Stimulated activated CD8-positive, alpha-beta memory T cell treated with anti-CD3 and anti-CD28 coated beads, Interleukin-2, amount 100 ng/mL, for 48 hours (primary cell): ENCODE measurements around the gene AK4.
"Not testable (repeated sequence)": the region's sequence is repeated elsewhere in the genome, so short reads cannot be mapped to it uniquely, and the experiment has no call there.

Source experiments
- DNase-seq, 2 donors: peaks; one replicate each; pipeline ENCODE4 v3.0.0-alpha.2; 2020; ENCODE audit warnings: low read depth in 2 of 2

The AK4 gene

DNA sequence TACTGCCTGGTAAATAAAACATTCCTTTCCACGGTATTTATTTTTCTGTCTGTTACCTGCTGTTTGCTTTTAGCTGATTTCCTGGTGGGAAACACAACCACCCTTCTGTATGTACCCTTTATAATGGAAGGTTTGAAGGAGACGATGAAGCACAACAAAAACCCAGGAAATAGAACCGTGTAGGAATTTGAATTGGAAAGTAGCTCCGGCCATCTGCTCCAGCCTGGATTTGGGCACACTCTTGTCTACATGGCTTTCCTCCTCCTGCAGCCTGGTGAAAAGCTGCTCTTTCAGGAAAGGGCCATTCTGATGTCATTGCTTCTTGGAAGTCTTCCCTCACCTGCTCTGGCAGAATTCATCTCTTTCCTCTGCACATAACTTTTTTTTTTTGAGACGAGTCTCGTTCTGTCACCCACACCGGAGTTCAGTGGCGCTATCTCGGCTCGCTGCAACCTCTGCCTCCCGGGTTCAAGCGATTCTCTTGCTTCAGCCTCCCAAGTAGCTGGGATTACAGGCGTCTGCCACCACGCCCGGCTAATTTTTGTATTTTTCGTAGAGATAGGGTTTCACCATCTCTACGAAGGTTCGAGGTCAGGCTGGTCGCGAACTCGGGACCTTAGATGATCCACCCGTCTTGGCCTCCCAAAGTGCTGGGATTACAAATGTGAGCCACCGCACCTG lies 2.7 kb downstream of the AK4 start:
- no peak for DNase-seq

- no peak for DNase-seq
These were observed 3.6 kb downstream of the AK4 start for GRCh38 chr1:65151641-65152040.

DNA sequence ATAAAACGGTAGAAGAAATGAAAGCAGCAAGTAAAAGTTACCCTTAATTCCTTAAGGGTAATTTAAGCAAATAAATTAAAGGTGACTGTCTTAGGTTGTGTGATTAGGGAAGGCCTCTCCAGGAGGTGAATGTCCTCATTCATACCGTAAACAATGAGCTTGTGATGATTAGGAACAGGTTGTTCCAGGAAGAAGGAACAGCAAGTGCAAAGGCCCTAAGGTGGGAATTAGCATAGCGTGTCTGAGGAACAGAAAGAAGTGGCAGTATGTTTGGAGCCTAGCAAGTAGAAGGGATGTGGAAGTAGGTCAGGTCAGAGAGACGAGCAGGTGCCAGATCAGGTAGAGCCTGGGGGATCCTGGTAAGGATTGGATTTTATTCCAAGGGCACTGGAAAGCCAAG lies 5.6 kb downstream of the AK4 start:
- DNase-seq, result no peak

DNA sequence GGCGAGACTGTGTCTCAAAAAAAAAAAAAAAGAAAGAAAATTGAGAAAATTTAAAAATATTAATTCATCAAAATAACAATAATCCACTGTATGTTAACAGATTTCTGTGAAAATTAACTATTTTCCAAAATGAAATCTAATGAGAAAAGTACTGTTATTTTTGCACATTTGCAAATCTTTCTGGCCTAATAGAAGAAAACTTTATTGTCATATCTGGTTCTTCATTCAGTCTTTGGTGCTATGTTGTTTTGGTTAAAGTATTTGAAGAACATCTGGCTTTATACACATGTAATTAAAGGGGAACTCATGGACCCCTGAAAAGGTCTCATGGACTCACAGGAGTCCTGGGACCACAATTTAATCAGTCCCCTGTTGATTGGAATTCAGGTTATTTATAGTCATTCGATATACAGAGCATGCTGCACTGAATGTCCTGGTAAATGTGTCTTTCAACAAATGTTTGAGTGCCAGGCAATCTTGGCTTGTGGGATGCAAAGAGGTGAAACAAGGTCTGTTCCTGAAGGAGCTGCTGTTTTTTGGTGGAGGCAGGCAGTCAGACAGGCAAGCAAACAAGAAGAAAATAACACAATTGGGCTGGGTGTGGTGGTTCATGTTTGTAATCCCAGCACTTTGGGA lies 9.0 kb downstream of the AK4 start:
- no peak for DNase-seq

- no peak for DNase-seq
These were observed 9.5 kb downstream of the AK4 start for GRCh38 chr1:65157546-65157941.

GRCh38 chr1:65159291-65159688 lies 11.3 kb downstream of the AK4 start:
- DNase-seq, result not testable (repeated sequence)

DNA sequence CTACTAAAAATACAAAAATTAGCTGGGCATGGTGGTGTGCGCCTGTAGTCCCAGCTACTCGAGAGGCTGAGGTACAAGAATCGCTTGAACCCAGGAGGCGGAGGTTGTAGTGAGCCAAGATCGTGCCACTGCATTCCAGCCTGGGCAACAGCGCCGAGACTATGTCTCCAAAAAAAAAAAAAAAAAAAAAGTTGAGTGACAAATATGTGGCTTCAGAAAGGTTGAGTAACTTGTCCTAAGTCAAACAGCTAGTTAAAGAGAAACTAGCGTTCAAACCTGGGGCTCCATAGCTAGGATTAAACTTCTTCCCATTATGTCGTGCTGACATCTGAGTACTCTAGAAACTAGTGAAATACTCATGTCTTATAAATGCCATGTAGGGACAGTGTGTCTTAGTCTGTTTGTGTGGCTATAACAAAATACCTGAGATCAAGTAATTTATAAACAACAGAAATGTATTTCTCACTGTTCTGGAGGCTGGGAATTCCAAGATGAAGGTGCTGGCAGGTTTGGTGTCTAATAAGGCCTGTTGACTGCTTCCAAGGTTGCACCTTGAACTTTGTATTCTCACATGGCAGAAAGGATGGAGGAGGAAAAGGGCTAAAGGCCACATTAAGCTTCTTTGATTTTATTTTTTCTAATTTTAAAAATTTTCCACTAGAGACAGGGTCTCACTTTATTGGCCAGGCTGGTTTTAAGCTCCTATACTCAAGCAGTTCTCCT lies 12.0 kb downstream of the AK4 start:
- DNase-seq, result no peak

GRCh38 chr1:65163201-65163805 lies 15.3 kb downstream of the AK4 start:
- DNase-seq, result no peak

DNA sequence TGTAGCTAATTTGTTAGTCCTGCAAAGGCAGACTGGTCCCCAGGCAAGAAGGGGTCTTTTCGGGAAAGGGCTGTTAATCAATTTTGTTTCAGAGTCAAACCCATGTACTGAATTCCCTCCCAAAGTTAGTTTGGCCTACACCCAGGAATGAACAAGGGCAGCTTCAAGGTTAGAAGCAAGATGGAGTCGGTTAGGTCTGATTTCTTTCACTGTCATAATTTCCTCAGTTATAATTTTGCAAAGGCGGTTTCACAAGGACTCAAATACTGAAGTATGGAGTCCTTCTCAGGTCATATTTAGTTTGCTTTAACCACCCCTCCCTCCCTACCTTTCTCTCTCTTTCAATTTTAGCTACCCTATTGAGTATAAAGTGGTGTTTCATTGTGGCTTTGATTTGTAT lies 16.1 kb downstream of the AK4 start:
- DNase-seq, result not testable (repeated sequence)

DNA sequence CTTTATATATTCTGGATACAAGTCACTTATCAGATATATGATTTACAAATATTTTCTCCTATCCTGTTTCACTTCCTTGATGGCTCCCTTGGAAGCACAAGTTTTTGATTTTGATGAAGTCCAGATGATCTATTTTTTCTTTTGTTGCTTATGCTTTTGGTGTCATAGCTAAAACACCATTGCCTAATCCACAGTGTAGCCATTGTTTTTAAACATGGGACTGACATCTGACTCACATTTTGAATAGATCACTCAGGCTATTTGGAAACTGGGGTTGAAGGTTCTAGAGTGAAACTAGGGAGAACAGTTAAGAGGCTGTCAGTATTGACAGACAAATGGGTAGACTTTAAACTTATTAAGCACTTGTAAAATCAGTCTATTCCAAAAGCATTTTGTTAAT lies 16.6 kb downstream of the AK4 start:
- DNase-seq, result no peak

DNA sequence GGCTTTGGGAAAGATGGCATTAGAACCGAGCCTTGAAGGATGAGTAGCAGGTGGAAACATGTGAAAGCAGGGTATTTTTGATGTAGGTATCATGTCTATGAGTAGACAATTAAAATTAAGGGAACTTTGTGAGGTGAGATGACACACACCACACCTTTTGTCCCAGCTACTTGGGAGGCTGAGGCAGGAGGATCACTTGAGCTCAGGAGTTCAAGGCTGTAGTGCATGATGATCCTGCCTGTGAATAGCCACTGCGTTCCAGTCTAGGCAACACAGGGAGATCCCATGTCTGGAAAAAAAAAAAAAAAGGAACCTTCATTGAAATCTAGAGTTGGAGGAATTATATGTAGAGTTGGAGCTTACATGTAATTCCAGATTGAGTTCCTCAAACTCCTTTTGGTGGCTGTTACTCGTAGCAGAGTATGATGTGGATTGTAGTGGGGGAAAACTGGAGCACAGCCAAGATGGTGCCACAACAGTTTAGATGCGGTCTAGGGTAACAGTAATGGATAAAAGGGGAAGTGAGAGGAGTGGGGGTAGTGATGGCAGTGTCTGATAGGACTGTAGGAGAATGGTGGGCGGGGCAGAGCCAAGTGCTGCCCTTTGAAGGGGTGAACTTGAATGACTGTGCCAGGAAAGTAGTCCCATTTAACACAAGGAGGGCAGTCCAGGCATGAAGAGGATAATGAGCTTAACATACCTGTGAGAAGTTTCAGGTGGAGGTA lies 17.4 kb downstream of the AK4 start:
- no peak for DNase-seq

GRCh38 chr1:65166572-65167305 lies 18.7 kb downstream of the AK4 start:
- DNase-seq, result no peak

GRCh38 chr1:65167586-65168242 lies 19.7 kb downstream of the AK4 start:
- no peak for DNase-seq

GRCh38 chr1:65168867-65169266 lies 20.9 kb downstream of the AK4 start:
- no peak for DNase-seq

GRCh38 chr1:65170511-65171142 lies 22.6 kb downstream of the AK4 start:
- DNase-seq, result no peak

DNA sequence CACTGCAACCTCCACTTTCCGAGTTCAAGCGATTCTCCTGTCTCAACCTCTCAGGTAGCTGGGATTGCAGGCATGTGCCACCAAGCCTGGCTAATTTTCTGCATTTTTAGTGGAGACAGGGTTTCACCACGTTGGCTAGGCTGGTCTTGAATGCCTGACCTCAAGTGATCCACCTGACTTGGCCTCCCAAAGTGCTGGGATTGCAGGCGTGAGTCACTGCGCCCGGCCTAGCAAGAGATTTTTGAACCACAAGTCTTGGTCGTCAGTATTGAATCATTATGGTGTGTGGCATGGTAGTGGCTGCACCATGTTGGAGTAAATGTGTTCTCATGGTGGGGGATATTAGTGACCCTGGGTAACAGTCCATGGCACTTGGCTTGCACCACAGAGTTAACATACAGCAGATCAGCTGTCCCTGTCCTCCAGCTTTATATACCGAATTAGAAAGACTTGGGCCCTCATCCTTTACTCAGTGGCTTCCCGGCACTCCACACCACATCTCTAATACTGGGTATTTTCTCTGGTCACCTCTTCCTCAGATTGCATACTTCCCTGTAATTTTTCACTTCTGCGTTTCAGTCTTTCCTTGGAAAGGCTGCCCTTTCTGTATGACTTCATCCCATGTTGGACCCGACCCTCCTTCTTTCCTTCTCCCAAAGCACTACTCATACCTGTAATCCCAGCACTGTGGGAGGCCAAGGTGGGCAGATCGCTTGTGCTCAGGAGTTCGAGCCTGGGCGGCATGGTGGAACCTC lies 25.1 kb downstream of the AK4 start:
- no peak for DNase-seq

DNA sequence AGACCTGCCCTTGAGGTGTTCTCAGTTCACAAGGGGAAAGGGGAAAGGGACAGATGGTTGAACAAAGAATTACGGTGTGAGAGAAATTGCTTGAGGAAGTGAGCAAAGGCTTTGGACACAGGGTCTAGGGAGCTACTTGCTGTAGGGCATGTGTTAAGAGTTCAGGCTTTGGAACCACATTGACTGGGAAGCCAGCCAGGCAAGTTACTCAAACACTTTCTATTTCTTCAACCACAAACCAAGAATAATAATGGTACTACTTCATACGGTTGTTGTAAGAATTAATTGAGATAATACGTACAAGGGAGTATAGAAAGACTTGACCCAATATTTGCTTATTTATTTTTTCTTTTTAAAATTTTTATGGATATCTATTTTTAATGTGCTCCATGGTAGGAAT lies 26.6 kb downstream of the AK4 start:
- DNase-seq, result no peak

GRCh38 chr1:65175171-65176055 lies 27.4 kb downstream of the AK4 start:
- no peak for DNase-seq

DNA sequence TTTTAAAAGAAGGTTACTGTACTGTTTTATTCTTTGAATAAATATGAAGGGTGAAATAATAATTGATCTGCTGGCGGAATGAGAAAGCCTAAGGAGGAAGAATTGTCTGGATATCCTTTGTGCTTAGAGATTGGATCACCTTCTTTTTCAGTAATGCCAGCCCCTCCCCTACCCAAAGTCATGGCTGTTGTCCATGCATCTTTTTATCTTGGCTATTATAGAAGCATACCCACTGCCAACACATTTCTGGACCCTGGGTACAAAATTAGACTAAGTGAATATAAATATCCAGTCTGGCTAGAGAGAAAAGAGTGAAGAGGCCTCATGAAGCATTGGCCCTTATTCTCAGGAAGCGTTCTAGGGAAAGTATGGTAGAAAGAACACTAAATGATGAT lies 28.1 kb downstream of the AK4 start:
- no peak for DNase-seq
